Hematopoietic multipotent progenitor cell treated with erythropoietin and hydrocortisone succinate and interleukin-3 and kit ligand, for 8 days (in vitro differentiated cells): ENCODE data around the gene ZNF74.
"Not testable (repeated sequence)": the region's sequence is repeated elsewhere in the genome, so short reads cannot be mapped to it uniquely, and the experiment has no call there.

ENCODE experiments used
- DNase-seq: peaks from one replicate; pipeline ENCODE4 v3.0.0-alpha.2; 2015

ZNF74 gene

GRCh38 chr22:20401376-20402014, 7.5 kb downstream of the ZNF74 start:
- DNase-seq = no peak

DNA sequence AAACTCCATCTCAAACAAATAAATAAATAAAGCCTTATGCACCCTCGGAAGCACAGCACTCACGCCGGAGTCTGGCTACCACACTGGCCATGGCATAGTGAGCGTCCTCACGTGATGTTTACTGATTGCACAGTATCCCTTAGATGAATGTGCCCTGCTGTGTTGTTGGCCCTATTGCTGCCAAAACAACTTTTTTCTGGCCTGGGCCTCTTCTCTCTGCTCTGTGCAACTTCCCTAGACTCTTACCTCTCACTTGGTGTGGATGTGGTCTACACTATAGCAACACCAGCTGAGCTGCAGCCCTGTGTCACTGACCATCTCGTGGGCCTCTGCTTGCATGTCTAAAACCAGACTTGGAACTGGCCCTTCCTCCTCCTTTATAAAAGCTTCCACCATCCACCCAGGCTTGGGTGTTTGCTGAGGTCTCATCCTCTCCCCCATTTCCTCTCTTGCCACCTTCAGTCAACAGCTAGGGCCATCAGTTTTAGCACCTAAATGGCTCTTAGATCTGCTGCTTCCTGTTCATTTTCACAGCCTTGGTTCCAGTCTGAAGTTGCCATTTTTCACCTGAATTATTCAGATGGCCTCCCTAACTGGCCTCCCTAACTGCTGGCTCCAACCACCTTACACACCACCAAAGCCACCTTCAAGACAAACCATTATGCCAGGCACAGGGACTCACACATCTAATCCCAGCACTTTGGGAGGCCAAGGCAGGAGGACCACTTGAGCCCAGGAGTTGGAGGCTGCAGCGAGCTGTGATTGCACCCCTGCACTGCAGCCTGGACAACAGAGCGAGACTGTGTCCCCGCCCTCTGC, 9.2 kb downstream of the ZNF74 start:
- no peak for DNase-seq

DNA sequence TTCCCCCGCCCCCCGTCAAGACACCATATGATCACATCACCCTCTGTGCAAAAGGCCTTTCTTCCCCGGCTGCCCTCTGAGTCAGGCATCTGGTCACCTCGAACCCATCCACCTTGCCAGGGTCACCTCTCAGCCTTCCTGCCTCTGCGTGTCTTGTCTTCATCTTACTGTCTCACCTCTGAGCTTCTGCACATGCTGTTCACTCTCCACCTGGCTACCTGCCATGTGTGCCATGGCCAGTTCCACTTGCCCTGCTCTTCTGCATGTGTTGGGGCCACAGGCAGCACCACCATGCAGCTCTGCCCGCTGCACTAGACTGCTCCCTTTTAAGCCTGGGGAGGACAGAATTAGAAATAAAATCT, 9.8 kb downstream of the ZNF74 start:
- DNase-seq = no peak

DNA sequence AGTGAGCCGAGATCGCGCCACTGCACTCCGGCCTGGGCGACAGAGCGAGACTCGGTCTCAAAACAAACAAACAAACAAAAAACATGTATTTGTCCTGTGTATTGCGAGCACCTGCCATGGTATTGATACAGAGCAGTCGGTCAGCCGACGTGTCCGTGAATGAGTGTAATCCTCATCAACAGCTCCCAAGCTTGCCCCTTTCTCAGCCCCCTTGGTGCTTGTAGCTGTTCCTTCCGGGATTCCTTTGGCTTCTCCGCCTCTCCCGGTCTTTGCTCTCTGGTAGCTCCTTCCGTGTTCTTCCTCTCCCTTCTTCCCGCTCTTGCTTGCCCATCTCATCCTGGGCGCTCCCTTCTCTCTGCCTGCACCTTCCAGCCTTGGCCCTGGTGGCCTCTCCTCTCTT, 10.9 kb downstream of the ZNF74 start:
- DNase-seq = no peak

DNA sequence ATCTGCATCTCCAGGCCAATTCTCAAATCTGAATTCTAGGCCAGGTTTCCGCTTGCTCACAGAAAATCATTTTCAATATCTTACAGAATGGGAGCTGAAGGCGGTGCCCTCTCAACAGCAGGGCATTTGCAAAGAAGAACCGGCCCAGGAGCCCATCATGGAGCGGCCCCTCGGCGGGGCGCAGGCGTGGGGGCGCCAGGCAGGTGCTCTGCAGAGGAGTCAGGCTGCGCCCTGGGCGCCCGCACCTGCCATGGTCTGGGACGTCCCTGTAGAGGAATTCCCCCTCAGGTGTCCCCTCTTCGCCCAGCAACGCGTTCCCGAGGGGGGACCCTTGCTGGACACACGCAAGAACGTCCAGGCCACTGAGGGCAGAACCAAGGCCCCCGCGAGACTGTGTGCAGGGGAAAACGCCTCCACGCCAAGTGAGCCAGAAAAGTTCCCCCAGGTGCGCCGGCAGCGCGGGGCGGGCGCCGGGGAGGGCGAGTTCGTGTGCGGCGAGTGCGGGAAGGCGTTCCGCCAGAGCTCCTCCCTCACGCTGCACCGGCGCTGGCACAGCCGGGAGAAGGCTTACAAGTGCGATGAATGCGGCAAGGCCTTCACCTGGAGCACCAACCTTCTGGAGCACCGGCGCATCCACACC, 11.5 kb downstream of the ZNF74 start:
- DNase-seq = no peak

DNA sequence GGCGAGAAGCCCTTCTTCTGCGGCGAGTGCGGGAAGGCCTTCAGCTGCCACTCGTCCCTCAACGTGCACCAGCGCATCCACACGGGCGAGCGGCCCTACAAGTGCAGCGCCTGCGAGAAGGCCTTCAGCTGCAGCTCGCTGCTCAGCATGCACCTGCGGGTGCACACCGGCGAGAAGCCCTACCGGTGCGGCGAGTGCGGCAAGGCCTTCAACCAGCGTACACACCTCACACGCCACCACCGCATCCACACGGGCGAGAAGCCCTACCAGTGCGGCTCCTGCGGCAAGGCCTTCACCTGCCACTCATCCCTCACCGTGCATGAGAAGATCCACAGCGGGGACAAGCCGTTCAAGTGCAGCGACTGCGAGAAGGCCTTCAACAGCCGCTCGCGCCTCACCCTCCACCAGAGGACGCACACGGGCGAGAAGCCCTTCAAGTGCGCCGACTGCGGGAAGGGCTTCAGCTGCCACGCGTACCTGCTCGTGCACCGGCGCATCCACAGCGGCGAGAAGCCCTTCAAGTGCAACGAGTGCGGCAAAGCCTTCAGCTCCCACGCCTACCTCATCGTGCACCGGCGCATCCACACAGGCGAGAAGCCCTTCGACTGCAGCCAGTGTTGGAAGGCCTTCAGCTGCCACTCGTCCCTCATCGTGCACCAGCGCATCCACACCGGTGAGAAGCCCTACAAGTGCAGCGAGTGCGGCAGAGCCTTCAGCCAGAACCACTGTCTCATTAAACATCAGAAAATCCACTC, 12.2 kb downstream of the ZNF74 start:
- DNase-seq = no peak

GRCh38 chr22:20406686-20407408, 12.9 kb downstream of the ZNF74 start:
- DNase-seq = no peak

DNA sequence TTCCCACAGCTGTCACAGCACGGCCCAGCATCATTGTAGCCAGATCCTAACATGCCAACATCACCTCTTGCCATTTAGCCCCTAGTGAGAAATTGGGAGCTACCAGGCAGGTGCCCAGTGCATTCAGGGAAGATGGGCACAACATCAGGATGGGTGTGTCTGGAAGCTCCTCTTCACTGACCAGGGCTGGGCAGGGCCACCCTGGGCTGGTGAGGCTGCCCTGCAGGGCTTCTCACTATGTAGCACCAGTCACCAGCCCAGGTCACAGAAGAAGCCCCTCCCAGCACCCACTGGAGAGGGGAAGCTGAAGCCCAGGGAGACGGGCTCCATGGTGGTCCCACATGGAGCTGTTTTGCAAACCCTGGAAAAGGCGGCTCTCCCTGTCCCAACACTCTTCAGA, 13.9 kb downstream of the ZNF74 start:
- DNase-seq = no peak

- DNase-seq = no peak
Observed at GRCh38 chr22:20408891-20409290, 14.9 kb downstream of the ZNF74 start.

GRCh38 chr22:20409385-20409784, 15.4 kb downstream of the ZNF74 start:
- not testable (repeated sequence) for DNase-seq

DNA sequence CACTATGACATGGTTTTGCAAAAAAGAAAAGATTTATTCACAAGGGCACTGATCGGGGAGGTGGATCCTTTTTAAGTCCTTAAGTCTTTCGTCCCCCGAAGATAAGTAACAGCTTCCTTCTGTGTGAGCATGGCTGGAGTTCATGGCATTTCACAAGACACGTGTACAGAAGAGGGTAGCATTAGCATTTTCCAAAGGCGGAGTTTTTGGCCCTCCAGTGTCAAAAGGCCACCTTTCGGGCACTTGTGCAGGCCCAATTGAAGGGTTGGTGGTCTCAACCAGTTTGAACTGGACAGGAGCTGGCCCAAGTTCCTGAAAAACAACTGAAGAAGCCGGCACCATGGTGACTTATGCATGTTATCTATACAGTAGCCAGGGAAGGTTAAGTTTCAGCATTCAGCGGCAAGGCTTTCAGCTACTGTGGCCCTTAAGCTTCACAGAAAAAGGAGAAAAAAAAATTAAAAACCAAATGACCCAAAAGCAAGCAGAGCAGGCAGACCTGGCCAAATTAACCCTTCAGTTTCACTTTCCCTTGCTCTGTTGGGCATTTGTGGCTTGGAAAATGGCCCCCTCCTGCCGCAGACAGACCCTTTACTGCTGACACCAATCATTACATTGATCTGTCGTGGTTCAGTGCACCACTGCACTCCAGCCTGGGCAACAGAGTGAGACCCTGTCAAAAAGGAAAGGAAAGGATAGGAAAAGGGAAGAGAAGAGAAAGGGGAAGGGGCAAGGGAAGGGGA, 18.7 kb downstream of the ZNF74 start:
- no peak for DNase-seq

- no peak for DNase-seq
Observed at GRCh38 chr22:20413217-20414058, 19.5 kb downstream of the ZNF74 start.

DNA sequence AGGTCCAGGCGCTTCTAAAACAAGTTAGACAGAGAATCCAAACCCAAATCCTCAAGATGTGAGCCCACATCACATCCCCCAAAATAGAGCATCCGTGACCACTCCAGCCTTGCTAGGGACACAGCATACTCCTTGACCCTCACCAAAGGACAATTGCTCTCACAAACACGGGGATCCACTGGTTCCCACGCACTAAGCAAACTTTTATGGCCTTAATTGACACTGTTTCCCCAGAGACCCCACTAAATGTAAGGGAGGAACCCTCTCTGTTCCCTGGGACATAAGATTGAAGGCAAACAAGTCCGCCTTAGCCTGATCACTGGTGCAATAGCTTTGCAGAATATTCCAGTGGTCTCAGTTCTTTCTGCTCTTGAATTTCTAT, 20.1 kb downstream of the ZNF74 start:
- no peak for DNase-seq

DNA sequence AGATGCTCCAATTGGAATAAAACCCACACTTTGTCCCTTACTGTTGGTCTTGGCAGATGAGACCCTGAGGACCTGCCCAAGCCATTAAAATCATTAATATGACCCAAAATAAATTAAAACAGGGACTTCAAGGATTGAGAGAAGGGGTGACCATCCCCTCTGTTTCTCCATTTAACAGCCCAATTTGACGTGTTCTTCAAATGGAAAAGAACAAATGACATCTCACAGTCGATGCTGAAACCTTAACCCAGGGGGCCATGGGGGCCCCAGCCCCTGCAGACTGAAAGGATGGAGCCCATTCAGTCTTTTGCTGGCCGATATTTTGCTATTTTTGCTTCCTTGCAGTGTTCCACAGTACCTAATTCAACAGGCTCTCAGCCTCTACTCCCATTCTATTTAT, 20.5 kb downstream of the ZNF74 start:
- DNase-seq = no peak

GRCh38 chr22:20415241-20415640, 21.3 kb downstream of the ZNF74 start:
- DNase-seq = not testable (repeated sequence)

- DNase-seq = not testable (repeated sequence)
Observed at GRCh38 chr22:20415699-20416098, 21.7 kb downstream of the ZNF74 start.

DNA sequence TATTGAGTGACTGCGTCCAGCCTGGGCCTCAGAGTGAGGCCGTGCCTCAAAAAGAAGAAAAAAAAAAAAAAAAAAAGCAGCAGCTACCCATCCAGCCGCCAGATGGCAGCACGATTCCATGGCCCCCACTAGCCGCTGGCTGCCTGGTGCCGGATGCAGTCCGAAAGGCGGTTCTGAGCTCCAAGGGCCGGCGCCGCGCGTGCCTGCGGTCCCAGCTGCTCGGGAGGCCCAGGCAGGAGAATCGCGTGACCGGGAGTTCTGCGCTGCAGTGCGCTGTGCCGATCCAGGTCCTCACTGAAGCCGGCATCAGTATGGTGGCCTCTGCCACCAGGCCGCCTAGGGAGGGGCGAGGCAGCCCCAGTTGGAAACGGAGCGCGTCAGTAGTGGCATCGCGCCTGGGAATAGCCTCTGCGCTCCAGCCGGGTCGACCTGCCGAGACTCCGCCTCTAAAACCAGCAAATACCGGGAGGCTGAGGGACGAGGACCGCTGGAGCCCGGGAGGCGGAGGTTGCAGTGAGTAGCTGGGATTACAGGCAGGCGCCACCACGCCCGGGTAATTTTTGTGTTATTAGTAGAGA, 24.3 kb downstream of the ZNF74 start:
- DNase-seq = peak; percentile 63

DNA sequence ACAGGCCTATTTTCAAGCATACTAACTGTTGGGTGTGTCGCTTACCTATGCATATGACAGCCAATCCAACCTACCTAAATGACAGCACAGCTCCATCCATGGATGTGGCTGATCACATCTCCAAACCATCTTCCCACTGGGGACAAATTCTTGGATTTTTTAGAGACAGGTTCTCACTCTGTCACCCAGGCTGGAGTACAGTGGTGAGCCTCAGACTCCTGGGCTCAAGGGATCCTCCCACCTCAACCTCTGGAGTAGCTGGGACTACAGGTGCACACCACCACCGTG, 25.7 kb downstream of the ZNF74 start:
- no peak for DNase-seq

GRCh38 chr22:20420157-20420842, 26.3 kb downstream of the ZNF74 start:
- DNase-seq = no peak

DNA sequence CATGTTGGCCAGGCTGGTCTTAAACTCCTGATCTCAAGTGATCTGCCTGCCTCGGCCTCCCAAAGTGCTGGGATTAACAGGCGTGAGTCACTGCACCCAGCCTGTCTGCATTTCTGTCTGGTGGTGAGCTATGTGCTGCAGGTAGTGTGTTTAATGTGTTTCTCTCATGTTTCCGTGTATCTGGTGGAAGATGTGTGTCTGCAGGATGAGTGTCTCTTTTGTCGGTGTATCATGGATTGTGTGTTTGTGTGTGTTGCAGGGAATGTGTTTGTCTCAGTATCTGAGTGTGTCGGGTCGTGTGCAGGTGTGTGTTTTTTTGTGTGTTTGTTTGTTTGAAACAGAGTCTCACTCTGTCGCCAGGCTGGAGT, 27.5 kb downstream of the ZNF74 start:
- no peak for DNase-seq
